TTC549 (cell line): ENCODE results near the gene CD300LB.
"Not testable (repeated sequence)": the region's sequence is repeated elsewhere in the genome, so short reads cannot be mapped to it uniquely, and the experiment has no call there.

Source experiments
- FAIRE-seq: peaks from 2 replicates; lab custom pipeline; 2012; peaks lifted over from hg19 to GRCh38; lab: Jason Lieb, UNC

The CD300LB gene

GRCh38 chr17:74525465-74525725, 5.9 kb downstream of the CD300LB start:
- no peak for FAIRE-seq

GRCh38 chr17:74524653-74525464, 6.4 kb downstream of the CD300LB start:
- FAIRE-seq, result no peak

GRCh38 chr17:74523308-74523707, 8.0 kb downstream of the CD300LB start:
- no peak for FAIRE-seq

GRCh38 chr17:74522381-74523105, 8.7 kb downstream of the CD300LB start:
- FAIRE-seq, result no peak

- no peak for FAIRE-seq
Observed at GRCh38 chr17:74521701-74522201, 9.5 kb downstream of the CD300LB start.

GRCh38 chr17:74520790-74521480, 10.3 kb downstream of the CD300LB start:
- FAIRE-seq, result no peak

GRCh38 chr17:74520016-74520434, 11.2 kb downstream of the CD300LB start:
- FAIRE-seq, result no peak

GRCh38 chr17:74518413-74518981, 12.8 kb downstream of the CD300LB start:
- FAIRE-seq, result not testable (repeated sequence)

GRCh38 chr17:74516561-74517328, 14.5 kb downstream of the CD300LB start:
- FAIRE-seq, result no peak

GRCh38 chr17:74515941-74516340, 15.3 kb downstream of the CD300LB start:
- no peak for FAIRE-seq

GRCh38 chr17:74514632-74515334, 16.5 kb downstream of the CD300LB start:
- FAIRE-seq, result no peak

GRCh38 chr17:74513987-74514631, 17.2 kb downstream of the CD300LB start:
- no peak for FAIRE-seq

GRCh38 chr17:74512624-74513091, 18.6 kb downstream of the CD300LB start:
- FAIRE-seq, result no peak

- FAIRE-seq, result no peak
Observed at GRCh38 chr17:74512036-74512435, 19.2 kb downstream of the CD300LB start.

- FAIRE-seq, result no peak
Observed at GRCh38 chr17:74508156-74508555, 23.1 kb downstream of the CD300LB start.

- not testable (repeated sequence) for FAIRE-seq
Observed at GRCh38 chr17:74503949-74504348, 27.3 kb downstream of the CD300LB start.

GRCh38 chr17:74502861-74503260, 28.4 kb downstream of the CD300LB start:
- FAIRE-seq, result no peak

GRCh38 chr17:74499992-74500391, 31.3 kb downstream of the CD300LB start:
- no peak for FAIRE-seq

- no peak for FAIRE-seq
Observed at GRCh38 chr17:74497471-74497870, 33.8 kb downstream of the CD300LB start.

GRCh38 chr17:74493331-74493833, 37.9 kb downstream of the CD300LB start:
- FAIRE-seq, result peak; percentile 7
